CD4-positive, alpha-beta T cell treated with Interleukin-17A for 1 hour (primary cell): ENCODE measurements around the gene A1BG.
"Not testable (repeated sequence)": the region's sequence is repeated elsewhere in the genome, so short reads cannot be mapped to it uniquely, and the experiment has no call there.

Source experiments
- DNase-seq: peaks from one replicate; pipeline ENCODE4 v3.0.0-alpha.2; 2020

A1BG gene

GRCh38 chr19:58356766-58357480, 3.6 kb upstream of the A1BG start:
- no peak for DNase-seq

GRCh38 chr19:58355908-58356765, 2.8 kb upstream of the A1BG start:
- DNase-seq = peak; percentile 24

- no peak for DNase-seq
Observed at GRCh38 chr19:58355215-58355796, 2.0 kb upstream of the A1BG start.

- DNase-seq = no peak
Observed at GRCh38 chr19:58354478-58355030, 1.3 kb upstream of the A1BG start.

- DNase-seq = no peak
Observed at GRCh38 chr19:58353717-58354477, 605 bp upstream of the A1BG start.

- DNase-seq = no peak
Observed at GRCh38 chr19:58351990-58352755, 1.1 kb downstream of the A1BG start.

- no peak for DNase-seq
Observed at GRCh38 chr19:58351558-58351878, 1.8 kb downstream of the A1BG start.

- DNase-seq = no peak
Observed at GRCh38 chr19:58350871-58351557, 2.3 kb downstream of the A1BG start.

- DNase-seq = no peak
Observed at GRCh38 chr19:58350001-58350861, 3.1 kb downstream of the A1BG start.

GRCh38 chr19:58349590-58349989, 3.7 kb downstream of the A1BG start:
- DNase-seq = no peak

GRCh38 chr19:58348080-58348479, 5.2 kb downstream of the A1BG start:
- DNase-seq = not testable (repeated sequence)

- DNase-seq = peak; percentile 79
Observed at GRCh38 chr19:58346961-58347929, 6.0 kb downstream of the A1BG start.

- DNase-seq = no peak
Observed at GRCh38 chr19:58345558-58345957, 7.7 kb downstream of the A1BG start.

- no peak for DNase-seq
Observed at GRCh38 chr19:58338825-58339558, 14.3 kb downstream of the A1BG start.

- no peak for DNase-seq
Observed at GRCh38 chr19:58338336-58338735, 15.0 kb downstream of the A1BG start.

- DNase-seq = no peak
Observed at GRCh38 chr19:58336820-58337219, 16.5 kb downstream of the A1BG start.

- no peak for DNase-seq
Observed at GRCh38 chr19:58336216-58336615, 17.1 kb downstream of the A1BG start.

- DNase-seq = no peak
Observed at GRCh38 chr19:58335630-58336029, 17.7 kb downstream of the A1BG start.
